Activated naive CD4-positive, alpha-beta T cell (primary cell): ENCODE data around the gene ZFP69B.
"Not testable (repeated sequence)": the region's sequence is repeated elsewhere in the genome, so short reads cannot be mapped to it uniquely, and the experiment has no call there.

Source experiments
- DNase-seq, 4 experiments: peaks; one replicate each; lab custom pipeline; 2025; lab: John Stamatoyannopoulos, UW

The ZFP69B gene

DNA sequence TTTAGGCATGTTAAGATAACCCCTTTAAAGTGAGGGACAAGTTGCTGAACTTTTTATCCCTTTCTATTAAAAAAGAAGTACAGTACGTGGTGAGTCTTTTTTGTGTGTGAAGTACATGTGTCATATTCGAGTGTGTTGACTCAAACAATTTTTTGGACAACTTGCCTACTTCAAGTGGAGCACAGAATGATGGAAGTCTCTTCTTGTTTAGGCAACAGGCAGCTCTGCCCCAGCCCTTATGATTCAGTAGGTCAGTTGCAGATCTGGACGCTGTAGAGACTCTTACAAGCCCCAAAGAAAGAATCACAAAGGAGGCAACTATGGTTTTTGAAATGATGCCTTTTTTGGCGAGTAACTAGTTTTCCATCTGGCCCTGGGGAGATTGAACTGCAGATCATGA is 14.4 kb upstream of the ZFP69B start:
- DNase-seq: no peak

DNA sequence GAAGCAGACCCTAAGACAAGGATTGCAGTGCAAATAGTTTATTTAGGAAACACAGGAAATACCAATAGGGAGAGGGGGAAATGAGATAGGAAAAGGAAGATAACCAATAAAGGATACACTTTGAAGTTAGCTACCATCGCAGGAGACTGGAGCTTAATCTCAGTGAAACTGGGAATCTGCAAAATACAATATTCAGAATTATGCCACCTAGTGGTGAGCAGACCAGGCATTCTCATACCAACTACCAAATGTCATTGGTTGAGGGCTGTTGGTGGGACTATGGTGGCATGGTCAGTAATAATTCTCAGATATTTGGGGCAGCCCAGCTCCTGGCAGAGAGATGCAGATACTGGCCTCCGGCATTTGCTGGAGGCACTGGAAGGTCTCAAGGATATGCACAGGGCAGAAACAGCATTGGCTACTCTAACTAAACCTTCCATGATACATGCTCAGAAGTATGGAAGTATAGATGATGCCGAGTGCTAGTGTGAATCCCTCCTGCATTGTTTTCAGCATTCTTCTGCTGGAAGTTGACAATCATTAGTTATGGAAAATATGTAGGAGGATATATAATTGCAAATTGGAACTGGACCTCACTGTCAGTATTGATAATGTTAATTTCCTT is 11.8 kb upstream of the ZFP69B start:
- DNase-seq: no peak

DNA sequence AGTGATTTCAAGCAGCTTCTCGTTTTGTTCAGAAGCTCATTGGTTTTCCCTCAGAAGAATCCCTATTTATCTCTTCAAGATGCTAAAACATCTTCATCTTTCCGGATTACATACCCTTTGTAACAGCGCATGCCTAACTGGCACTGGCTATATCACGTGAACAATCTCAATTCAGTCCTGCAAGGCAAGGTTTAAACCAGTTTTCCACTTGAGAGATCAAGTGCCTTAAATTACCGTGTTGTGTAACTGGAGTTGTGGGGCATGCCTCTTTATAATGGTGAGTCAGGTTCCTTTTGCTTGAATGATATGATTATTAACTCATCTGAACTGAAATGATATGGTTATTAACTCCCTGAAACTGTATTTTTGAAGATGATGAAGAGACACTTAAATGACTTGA is 11.0 kb upstream of the ZFP69B start:
- no peak for DNase-seq

DNA sequence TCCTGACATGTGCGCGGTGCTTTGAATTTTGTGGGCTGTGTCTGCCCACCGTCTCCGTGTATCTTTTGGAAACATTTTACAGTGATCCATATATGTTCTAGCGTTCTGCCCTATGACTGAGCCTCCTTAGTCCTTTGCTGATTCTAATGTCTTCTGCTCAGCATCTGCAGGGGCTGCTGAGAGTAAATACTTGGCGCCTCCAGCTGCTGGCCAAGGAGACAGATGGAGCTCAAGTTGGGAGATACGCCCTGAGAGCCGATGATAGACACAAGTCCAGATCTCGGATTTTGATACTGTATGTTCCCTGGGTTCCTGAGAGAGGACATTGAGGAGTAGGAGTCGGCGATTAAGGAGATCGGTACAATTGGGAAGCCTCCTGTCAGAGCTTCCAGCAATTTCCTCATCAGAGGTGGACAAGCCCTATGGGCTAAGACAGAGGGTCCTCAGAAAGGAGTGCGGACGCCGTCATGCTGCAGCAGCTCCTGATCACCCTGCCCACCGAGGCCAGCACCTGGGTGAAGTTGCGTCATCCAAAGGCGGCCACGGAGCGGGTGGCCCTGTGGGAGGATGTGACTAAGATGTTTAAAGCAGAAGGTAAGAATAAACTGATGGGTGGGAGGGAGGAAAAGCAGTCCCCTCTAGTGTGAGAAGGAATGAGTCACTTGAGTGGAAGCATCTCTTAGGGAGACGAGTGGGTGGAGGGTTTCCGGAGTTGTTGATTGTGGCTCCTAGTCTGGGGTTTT is 390 bp downstream of the ZFP69B start:
- DNase-seq: peak; percentile 27 to 63 (median 44)

DNA sequence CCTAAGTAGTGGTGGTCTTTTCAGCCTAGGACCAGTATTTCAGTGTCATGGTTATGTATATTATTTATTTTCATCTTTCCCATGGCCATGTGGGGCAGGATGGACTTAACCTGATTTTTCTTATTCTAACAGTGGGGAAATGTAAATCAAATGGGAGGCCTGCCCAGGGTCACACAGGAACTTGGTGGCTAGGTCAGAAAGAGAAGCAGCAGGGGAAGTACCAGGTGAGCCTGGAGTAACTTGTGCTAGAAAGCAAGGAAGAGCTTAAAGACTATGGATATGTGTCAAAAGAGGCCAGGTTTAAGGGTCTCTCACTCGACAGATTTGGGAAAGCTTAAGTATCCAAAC is 936 bp downstream of the ZFP69B start:
- no peak for DNase-seq

DNA sequence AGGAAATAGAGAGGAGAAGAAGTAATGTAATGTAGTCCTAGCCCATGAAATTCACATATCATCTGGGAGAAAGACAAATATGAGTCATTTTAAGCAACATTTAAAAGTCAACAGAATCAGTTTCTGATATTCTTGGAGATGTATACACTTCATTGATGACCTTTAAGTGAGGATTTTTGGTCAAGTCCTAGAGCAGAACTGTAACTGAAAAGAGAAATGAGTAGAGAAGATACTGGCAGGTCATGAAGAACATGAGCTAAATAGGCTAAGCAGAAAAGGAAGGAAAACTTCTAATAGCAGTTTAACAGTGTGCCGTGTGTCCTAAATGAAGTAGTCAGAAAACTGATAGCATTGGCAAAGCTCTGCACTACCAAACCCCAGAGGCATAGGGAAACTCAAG is 4.6 kb downstream of the ZFP69B start:
- no peak for DNase-seq

DNA sequence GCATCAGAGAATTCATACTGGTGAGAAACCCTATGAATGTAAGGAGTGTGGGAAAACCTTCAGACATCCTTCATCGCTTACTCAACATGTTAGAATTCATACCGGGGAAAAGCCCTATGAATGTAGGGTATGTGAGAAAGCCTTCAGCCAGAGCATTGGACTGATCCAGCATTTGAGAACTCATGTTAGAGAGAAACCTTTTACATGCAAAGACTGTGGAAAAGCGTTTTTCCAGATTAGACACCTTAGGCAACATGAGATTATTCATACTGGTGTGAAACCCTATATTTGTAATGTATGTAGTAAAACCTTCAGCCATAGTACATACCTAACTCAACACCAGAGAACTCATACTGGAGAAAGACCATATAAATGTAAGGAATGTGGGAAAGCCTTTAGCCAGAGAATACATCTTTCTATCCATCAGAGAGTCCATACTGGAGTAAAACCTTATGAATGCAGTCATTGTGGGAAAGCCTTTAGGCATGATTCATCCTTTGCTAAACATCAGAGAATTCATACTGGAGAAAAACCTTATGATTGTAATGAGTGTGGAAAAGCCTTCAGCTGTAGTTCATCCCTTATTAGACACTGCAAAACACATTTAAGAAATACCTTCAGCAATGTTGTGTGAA is 12.8 kb downstream of the ZFP69B start:
- DNase-seq: no peak

DNA sequence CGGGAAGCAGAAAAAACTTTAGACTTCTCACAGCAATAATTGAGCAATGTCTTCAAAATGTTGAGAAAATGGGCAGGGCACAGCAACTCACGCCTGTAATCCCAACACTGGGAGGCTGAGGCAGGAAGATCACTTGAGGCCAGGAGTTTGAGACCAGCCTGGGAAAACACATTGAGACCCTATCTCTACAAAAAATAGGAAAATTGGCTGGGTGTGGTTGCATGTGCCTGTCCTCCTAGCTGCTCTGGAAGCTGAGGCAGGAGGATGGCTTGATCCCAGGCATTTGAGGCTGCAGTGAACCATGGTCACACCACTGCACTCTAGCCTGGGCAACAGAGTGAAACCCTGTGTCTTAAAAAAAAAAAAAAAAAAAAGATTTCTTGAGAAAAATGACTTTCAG is 19.1 kb downstream of the ZFP69B start:
- DNase-seq: no peak

DNA sequence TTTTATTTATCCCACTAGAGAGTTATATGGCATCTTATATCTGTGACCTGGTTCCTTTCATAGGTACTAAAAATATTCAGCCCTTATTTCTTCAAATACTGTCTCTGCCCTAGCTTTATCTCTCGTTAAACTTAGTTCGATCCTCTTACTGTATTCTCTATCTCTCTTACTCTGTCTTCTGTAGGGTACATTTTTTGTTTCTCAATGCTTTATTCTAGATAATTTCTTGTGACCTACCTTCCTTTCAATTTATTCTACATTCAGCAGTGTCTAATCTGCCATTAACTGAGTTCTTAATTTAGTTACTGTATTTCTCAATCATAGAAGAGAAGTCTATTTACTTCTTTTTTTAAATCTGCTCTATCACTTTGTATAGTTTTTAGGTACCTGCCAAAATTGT is 25.0 kb downstream of the ZFP69B start:
- DNase-seq: no peak

DNA sequence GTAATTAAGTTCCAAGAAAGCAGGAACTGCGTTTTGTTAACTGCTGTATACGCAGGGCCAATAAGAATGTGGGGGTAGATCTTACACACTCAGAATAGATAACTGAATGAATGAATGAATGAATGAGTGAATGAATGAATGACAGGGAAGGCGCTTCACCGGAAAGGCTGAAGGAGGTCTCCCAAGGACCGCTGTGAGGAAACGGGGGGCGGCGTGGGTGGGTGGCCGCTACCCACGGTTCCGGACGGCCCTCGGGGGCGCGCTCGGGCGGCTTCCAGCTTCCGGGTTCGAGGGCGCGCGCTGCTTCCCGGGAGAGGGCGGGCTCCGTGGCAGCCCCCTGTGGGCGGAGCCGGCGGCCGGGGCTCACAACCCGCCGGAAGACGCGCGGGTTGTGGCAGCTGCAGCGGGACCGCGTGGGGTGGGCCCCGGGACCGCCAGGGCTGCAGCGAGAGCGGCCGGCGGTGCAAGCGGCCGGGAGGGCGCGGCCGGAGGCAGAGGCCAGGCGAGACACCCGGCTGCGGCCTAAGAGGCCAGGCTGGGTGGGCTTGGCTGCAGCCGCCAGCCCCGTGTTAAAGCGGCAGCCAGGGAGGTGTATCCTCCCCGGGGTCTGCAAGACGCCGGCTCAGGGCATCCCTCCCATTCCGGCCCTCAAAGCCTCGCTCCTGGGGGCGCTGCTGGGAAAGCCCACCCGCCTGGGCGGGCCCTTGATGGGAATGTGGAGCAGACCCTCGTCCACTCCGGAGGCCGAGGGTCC is 26.8 kb downstream of the ZFP69B start, which contains the start of gene ZFP69:
Gene ZFP69 (plus strand): TSS at position 367 of the 754 bp plus-strand sequence. CDS start 2,072 bp downstream, outside the sequence.
- peak; percentile 5 to 66 (median 20) for DNase-seq

DNA sequence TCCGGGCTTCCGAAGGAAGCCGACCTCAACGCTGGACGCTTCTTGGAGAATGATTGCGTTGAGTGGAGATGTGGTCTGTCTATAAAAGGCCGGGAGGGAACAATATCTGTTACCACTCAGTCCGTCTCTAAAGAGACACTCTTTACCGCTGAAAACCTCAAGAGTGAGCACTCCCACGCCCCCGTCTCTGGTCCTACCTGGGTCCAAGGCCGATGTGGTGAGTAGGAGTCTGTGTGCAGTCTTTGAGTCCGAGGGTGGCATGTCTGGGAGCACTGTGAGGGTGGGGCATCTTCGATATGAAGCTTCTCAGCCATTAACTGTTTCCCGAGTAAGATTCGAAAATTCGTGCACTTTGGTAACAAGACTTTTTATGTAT is 27.4 kb downstream of the ZFP69B start:
- peak in 1 of 4 experiments; percentile 2 for DNase-seq

DNA sequence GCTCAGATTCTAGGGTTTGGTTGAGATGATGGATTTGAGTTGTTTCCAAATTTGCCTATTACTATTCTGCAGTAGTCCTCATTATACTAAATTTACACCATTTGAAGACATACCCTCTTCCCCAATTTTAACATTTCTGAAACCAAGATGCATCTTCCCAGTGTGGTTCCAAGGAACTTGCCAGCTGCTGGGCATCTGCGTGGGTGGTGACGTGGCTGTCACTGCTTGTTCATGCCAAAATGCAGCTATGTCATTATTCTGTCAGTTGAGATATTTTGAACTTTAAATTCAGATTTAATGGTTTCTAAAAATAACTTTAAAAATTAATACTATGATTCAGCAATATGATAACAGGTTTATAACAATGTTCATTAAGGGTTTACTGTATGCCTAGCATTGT is 28.0 kb downstream of the ZFP69B start:
- DNase-seq: no peak

DNA sequence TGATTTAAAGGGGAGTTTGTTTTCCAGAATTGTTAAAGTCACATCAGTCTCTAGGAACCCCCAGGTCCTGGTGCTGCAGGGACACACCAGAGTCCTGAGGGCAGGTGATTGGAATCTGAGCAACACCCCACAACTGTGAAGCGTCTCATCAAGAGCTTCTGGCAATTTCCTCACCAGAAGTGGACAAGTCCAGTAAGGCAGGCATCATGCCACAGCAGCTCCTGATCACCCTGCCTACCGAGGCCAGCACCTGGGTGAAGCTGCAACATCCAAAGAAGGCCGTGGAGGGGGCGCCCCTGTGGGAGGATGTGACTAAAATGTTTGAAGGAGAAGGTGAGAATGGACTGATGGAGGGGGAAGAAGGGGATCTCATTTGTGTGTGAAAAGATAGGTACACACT is 28.9 kb downstream of the ZFP69B start:
- peak in 1 of 4 experiments; percentile 1 for DNase-seq

DNA sequence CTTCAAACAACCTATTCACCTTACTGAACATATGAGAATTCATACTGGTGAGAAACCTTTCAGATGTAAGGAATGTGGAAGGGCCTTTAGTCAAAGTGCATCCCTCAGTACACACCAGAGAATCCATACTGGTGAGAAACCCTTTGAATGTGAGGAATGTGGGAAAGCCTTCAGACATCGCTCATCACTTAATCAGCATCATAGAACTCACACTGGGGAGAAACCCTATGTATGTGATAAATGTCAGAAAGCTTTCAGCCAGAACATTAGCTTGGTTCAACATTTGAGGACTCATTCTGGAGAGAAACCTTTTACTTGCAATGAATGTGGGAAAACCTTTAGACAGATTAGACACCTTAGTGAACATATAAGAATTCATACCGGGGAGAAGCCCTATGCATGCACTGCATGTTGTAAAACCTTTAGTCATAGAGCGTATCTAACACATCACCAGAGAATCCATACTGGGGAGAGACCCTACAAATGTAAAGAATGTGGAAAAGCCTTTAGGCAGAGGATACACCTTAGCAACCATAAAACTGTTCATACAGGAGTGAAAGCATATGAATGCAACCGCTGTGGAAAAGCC is 45.1 kb downstream of the ZFP69B start:
- DNase-seq: no peak

DNA sequence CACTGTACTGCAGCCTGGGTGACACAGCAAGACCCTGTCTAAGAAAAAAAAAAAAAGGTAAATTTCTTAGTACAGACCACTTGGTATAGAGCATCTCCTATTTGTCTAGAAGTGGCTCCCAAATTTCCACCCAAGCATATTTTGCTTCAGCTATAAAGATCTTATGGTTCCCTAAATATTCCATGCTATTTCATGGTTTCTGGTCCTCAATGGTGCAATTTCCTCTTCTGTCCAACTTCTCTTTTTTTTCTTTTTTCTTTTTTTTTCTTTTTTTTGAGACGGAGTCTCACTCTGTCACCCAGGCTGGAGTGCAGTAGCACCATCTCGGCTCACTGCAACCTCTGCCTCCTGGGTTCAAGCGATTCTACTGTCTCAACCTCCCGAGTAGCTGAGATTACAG is 52.4 kb downstream of the ZFP69B start:
- not testable (repeated sequence) for DNase-seq

DNA sequence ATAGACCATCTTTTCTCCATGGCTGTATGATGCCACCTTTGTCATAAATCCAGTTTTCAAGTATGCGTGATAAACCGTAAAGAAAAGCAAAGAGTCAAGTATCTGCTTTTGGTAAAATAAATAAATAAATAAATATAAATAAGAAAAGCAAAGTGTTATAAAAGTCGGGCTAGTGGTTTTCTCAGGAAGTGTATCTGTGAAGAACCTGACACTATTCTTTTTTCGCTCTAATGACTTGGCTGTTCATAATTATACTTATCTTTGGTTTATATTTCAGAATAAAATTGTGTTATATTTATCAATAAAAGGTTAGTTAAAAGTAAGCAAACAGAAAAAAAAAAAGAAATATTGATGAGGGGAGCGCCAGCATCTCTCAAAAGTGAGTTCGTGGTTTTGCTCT is 57.7 kb downstream of the ZFP69B start:
- DNase-seq: no peak

DNA sequence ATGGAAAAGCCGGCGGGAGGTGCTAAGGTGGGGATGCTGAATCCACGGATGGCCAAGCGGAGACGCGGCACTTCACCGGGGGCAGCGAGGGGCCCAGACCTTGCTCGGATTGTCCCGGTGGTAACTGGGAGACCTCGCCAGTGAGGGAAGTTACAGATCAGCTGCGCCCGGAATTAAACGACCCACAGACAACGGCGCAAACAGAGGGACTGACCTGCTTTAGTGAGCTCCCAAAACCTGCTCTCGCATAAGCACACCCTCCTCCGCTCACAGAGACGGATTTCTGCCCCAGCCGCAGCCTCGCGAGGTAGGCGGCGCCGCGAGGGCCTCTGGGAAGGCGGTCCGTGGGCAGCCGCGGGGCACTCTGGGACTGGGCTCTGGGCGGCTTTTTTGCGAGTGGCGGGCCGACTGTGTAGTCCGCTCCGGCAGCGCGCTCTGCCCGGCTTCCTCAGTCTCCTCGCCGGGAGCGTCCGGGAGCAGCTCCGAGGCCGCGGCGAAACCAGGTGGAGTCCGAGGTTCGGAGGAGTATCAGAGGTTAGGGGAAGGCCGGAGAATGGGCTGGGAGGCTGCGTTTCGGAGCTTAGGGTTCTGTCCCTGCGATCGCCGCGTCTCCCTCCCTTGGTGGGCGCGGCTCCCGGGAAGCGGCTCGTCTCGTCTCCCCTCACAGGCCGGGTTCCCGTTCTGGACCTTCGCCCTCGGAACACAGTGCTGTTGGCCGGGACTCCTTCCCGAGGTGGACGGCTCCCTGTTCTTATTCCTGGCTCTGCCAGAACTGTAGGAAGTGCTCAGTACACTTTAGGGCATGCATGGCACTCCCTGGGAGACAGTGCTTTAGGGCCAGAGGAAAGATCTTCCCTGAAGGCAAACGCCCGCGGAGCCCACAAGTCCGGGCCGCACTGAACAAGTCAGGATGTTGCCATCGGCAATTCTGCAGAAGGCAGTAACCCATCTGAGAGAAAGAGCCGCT is 58.4 kb downstream of the ZFP69B start, which contains the start of gene EXO5:
Gene EXO5 (plus strand): TSS at position 393 of the 967 bp plus-strand sequence. CDS start 5,778 bp downstream, outside the sequence.
- DNase-seq: peak; percentile 57 to 73 (median 61)
